ENCODE results near the gene P4HA2.

The P4HA2 gene

GRCh38 chr5:132265336-132266030, 37.8 kb upstream of the P4HA2 start:
- Histone ChIP-seq H3K4me3 (ENCODE audit: low read depth in 1 of 2, low read length in 1 of 2) (no peak overlapping the region), H3K4me1 (ENCODE audit: control insufficient read depth in 1 of 2, insufficient read depth in 1 of 2, low read depth in 1 of 2, low read length in 1 of 2) (no peaks in the 10 kb centered on the region), H3K27ac (no peak overlapping the region), H3K27me3 (peaks cover 1% of the 10 kb centered on the region), H3K36me3 (no peaks in the 10 kb centered on the region), H3K9me3 (no peaks in the 10 kb centered on the region)
- TF ChIP-seq, protein P1, sequence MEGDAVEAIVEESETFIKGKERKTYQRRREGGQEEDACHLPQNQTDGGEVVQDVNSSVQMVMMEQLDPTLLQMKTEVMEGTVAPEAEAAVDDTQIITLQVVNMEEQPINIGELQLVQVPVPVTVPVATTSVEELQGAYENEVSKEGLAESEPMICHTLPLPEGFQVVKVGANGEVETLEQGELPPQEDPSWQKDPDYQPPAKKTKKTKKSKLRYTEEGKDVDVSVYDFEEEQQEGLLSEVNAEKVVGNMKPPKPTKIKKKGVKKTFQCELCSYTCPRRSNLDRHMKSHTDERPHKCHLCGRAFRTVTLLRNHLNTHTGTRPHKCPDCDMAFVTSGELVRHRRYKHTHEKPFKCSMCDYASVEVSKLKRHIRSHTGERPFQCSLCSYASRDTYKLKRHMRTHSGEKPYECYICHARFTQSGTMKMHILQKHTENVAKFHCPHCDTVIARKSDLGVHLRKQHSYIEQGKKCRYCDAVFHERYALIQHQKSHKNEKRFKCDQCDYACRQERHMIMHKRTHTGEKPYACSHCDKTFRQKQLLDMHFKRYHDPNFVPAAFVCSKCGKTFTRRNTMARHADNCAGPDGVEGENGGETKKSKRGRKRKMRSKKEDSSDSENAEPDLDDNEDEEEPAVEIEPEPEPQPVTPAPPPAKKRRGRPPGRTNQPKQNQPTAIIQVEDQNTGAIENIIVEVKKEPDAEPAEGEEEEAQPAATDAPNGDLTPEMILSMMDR (IDR thresholded peaks at IDR 0.05), result no peak

GRCh38 chr5:132264546-132265335, 37.1 kb upstream of the P4HA2 start:
- Histone ChIP-seq H3K27me3 (peaks cover 9% of the 10 kb centered on the region), H3K36me3 (no peaks in the 10 kb centered on the region), H3K27ac (no peak overlapping the region), H3K4me1 (ENCODE audit: control insufficient read depth in 1 of 2, insufficient read depth in 1 of 2, low read depth in 1 of 2, low read length in 1 of 2) (no peaks in the 10 kb centered on the region), H3K9me3 (no peaks in the 10 kb centered on the region), H3K4me3 (ENCODE audit: low read depth in 1 of 2, low read length in 1 of 2) (no peak overlapping the region)
- TF ChIP-seq, protein P1 (IDR thresholded peaks at IDR 0.05), result no peak

DNA sequence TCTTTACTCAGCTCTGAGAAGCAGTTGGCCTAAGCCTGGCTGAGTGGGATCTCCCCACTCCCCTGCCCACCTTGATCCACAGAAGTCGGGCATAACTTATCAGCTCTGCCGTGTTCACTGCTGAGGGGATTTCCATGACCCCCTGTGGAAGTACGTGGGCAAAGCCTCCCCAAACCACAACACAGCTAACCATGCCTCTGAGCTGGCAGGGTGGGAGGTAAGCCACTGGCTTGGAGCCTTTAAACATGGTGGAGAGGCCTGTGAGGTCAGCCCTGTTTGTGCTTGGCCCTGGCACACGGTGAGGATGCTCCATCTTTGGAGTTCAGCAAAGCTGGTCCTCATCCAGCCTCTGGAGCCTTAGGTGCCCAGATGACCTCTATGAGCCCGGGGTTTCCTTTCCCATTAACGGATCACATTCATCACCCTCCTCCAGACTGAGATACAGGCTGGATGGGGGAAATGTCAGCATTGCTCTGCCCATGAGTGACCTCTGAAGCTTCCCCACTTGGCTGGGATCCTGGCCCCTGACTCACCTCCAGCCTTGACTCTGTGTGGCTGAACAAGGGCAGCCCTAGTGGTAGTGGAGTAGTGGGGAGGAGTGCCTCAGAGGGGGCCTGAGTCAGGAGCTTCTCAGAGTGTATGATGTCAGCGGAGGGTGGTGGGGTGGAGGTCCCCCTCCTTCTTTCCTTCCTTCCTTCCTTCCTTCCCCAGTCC, 36.1 kb upstream of the P4HA2 start:
- Histone ChIP-seq H3K27ac (no peak overlapping the region), H3K27me3 (peaks cover 19% of the 10 kb centered on the region), H3K4me3 (ENCODE audit: low read depth in 1 of 2, low read length in 1 of 2) (no peak overlapping the region), H3K36me3 (no peaks in the 10 kb centered on the region), H3K4me1 (ENCODE audit: control insufficient read depth in 1 of 2, insufficient read depth in 1 of 2, low read depth in 1 of 2, low read length in 1 of 2) (no peaks in the 10 kb centered on the region), H3K9me3 (no peaks in the 10 kb centered on the region)
- TF ChIP-seq, protein P1 (IDR thresholded peaks at IDR 0.05), result no peak

GRCh38 chr5:132262882-132263547, 35.4 kb upstream of the P4HA2 start:
- TF ChIP-seq, protein P1 (IDR thresholded peaks at IDR 0.05), result no peak
- Histone ChIP-seq H3K36me3 (no peaks in the 10 kb centered on the region), H3K4me1 (ENCODE audit: control insufficient read depth in 1 of 2, insufficient read depth in 1 of 2, low read depth in 1 of 2, low read length in 1 of 2) (no peaks in the 10 kb centered on the region), H3K9me3 (no peaks in the 10 kb centered on the region), H3K4me3 (ENCODE audit: low read depth in 1 of 2, low read length in 1 of 2) (no peak overlapping the region), H3K27ac (no peak overlapping the region), H3K27me3 (peaks cover 26% of the 10 kb centered on the region)
